Stimulated activated CD4-positive, alpha-beta T cell treated with anti-CD3 and anti-CD28 coated beads, Interleukin-1b, Interleukin-23, amount 100 ng/mL, for 24 hours (primary cell): ENCODE results near the gene RAG2.
"Not testable (repeated sequence)": the region's sequence is repeated elsewhere in the genome, so short reads cannot be mapped to it uniquely, and the experiment has no call there.

Experiments used
- DNase-seq, 4 experiments: peaks; one replicate each; pipeline ENCODE4 v3.0.0-alpha.2; 2020; ENCODE audit warnings: low read depth in 4 of 4, low spot score in 1 of 4

Gene RAG2

GRCh38 chr11:36557390-36557789 lies 40.6 kb downstream of the RAG2 start:
- not testable (repeated sequence) for DNase-seq

GRCh38 chr11:36550385-36551115 lies 47.5 kb downstream of the RAG2 start:
- no peak for DNase-seq
